Measurements from ENCODE around the gene MRC1. TPM values are rescaled to one million over a fixed set of nuclear protein-coding genes. Genes with fewer than 3 reads are reported as not detected.

Gene MRC1
- total RNA-seq, 1 donor from 2014 or later = 26.7 TPM

GRCh38 chr10:17793823-17794644 lies 15.1 kb upstream of the MRC1 start:
- DNase-seq (no peak), ATAC-seq (no peak)
- intact Hi-C loops (cut with micrococcal nuclease) = no loop called here

DNA sequence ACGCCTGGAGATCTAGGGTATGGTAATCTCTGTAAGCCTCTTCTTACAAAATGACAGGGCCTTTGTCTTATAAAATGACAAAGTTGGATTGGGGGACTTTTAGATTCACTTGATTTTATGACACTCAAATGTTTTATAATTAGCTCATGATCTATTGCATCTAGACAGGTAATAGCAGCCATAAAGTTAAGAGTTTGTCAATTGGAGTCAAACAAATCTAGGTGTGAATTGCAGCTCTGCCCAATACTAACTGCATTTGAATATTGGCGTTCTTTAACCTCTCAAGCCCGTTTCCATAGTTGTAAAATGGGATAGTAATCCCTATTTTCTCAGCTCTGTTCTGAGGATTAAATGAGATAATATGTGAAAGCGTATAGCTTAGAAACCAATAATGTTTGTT lies 14.1 kb upstream of the MRC1 start:
- intact Hi-C loops (cut with micrococcal nuclease) = no loop called here
- DNase-seq (no peak), ATAC-seq (no peak)

DNA sequence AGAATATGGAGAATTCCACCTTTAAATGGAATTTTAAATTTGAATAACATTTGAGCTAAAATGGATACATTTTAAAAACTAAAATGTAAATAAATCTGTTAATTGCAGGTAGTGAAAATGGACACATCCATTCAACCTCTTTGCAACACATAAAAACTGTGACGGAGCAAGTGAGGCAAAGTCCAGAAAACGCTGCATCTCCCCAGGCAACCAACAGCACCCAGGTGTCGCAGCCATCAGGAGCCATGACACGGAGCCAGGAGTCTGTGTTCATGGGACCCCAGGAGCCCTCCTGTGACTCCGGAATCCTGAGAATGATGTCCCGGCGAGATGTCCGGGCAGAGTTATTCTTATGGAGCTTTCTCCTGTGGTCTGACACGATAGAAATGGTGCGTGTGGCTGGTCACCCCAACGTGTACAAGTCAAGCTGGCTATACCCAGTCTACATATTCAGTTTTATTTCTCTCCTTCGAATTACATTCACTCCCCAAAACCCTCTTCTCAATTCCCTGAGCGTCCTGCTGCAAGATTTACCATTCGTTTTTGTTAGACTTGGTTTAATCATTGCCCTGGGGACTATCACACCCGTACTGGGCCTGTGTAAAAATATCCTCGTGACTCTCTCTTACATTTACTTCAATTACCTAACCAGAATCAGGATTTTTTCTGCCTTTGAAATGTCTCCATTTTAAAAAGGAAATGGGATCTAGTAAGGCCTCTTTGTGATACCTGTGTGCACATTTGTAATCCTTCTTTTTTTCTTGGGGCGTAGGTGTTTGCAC lies 13.1 kb upstream of the MRC1 start:
- DNase-seq (no peak), ATAC-seq (no peak)
- intact Hi-C loops (cut with micrococcal nuclease) = no loop called here

GRCh38 chr10:17801507-17801906 lies 7.6 kb upstream of the MRC1 start:
- intact Hi-C loops (cut with micrococcal nuclease) = no loop called here
- ATAC-seq (no peak), DNase-seq (no peak)

- ATAC-seq (no peak), DNase-seq (no peak)
- intact Hi-C loops (cut with micrococcal nuclease) = no loop called here
Measured at GRCh38 chr10:17802350-17802749, 6.8 kb upstream of the MRC1 start.

DNA sequence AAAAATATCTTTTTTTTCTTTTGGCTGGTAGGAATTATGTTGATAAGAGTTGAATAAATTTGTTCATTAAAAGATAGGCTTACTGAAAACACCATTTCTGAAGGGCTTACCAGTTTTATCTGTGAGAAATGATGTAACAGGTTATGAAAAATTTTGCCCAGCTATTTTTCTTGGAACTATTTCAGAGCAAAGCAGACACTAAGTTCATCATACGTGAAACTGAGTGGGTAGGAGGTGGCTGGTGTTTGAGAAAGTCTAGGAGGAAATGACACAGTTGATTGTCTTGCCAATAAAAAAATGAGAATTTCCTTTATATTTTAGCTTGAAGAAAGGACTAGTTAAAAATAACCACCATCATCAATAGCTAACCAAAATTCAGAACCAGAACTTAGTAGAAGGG lies 6.2 kb upstream of the MRC1 start:
- intact Hi-C loops (cut with micrococcal nuclease) = no loop called here
- DNase-seq (no peak), ATAC-seq (no peak)

DNA sequence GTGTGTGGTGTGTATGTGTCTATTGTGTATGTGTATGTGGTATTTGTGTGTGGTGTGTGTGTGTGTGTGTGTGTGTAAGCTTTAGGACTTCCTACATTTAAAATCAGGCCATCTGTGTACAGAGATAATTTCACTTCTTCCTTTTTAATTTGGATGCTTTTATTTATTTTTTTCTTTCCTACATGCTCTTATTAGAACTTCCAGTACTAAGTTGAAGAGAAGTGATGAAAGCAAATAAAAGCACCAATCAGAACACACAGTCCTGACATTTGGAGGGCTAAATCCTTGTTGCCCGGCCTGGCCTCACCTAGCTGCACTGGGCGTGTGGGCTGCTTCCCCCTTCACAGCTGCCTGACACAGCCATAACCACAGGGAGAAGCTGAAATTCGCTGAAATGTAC lies 3.8 kb upstream of the MRC1 start:
- ATAC-seq = peak; percentile 44
- no peak for DNase-seq
- intact Hi-C loops (cut with micrococcal nuclease) = no loop called here

GRCh38 chr10:17805921-17806577 lies 3.1 kb upstream of the MRC1 start:
- intact Hi-C loops (cut with micrococcal nuclease) = no loop called here
- DNase-seq (no peak), ATAC-seq (peak; percentile 58)

- DNase-seq (no peak), ATAC-seq (no peak)
- intact Hi-C loops (cut with micrococcal nuclease) = no loop called here
Measured at GRCh38 chr10:17811146-17811865, 2.2 kb downstream of the MRC1 start.

- DNase-seq (no peak), ATAC-seq (no peak)
- intact Hi-C loops (cut with micrococcal nuclease) = no loop called here
Measured at GRCh38 chr10:17814973-17815372, 5.8 kb downstream of the MRC1 start.

- intact Hi-C loops (cut with micrococcal nuclease) = no loop called here
- ATAC-seq (no peak), DNase-seq (no peak)
Measured at GRCh38 chr10:17816199-17816598, 7.1 kb downstream of the MRC1 start.

DNA sequence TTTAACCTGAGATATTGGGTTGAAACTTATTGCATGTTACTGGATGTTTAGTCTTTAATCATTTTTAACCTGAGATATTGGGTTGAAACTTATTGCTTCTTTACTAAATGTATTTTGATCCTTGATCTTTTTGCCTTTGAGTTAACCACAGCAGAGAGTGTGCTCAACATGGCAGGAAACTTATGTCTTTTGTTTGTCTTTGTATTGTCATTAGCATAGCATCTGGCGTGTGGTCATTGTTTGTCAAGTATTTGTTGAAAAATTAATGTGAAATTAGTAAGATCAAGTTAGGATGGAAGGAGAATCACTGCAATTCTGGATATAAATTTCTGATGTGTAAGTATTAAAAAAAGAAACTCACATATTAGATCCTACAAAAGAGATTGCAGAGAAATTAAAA lies 8.2 kb downstream of the MRC1 start:
- DNase-seq (no peak), ATAC-seq (no peak)
- intact Hi-C loops (cut with micrococcal nuclease) = no loop called here

- intact Hi-C loops (cut with micrococcal nuclease) = no loop called here
- no peak for DNase-seq
Measured at GRCh38 chr10:17817790-17818189, 8.6 kb downstream of the MRC1 start.

DNA sequence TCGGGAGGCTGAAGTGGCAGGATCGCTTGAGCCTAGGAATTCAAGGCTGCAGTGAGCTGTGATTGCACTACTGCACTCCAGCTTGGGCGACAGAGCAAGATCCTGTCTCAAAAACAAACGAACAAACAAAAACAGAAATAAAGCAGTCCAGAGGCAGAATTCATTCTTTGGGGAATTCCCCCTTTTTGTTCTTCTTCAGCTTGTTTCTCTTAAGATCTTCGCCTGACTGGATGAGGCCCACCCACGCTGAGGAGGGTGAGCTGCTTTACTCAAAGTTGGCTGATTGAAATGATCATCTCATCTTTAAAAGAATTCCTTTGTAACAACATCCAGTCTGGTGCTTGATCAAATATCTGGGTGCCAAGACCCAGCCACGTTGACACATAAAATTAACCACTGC lies 10.7 kb downstream of the MRC1 start:
- intact Hi-C loops (cut with micrococcal nuclease) = no loop called here
- ATAC-seq = no peak
- no peak for DNase-seq

More at GRCh38 chr10:17817790-17818189, 8.6 kb downstream of the MRC1 start:
- no peak for ATAC-seq

DNA sequence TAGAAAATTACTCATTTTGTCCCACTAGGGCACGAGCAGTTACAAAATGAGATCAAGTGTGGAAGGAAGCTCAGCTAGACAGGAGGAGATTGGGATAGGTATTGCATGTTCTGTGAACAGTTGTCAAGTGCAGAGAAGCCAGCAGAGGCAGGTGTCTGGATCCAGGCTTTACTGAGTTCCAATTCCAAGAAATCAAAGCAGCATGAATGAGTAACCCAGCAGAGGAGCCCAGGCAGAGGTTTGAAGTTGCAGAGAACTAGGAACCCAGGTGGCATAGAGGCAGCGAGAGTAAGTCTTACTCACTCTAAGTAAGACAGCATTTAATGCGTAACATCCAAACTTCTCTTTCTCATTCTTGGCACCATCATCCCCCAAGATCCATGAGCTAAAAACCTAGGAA lies 11.8 kb downstream of the MRC1 start:
- intact Hi-C loops (cut with micrococcal nuclease) = no loop called here
- ATAC-seq (no peak), DNase-seq (no peak)

- DNase-seq = no peak
- intact Hi-C loops (cut with micrococcal nuclease) = no loop called here
- ATAC-seq = no peak
Measured at GRCh38 chr10:17821893-17822292, 12.7 kb downstream of the MRC1 start.

- no peak for ATAC-seq
- no peak for DNase-seq
- intact Hi-C loops (cut with micrococcal nuclease) = no loop called here
Measured at GRCh38 chr10:17831341-17831740, 22.2 kb downstream of the MRC1 start.

DNA sequence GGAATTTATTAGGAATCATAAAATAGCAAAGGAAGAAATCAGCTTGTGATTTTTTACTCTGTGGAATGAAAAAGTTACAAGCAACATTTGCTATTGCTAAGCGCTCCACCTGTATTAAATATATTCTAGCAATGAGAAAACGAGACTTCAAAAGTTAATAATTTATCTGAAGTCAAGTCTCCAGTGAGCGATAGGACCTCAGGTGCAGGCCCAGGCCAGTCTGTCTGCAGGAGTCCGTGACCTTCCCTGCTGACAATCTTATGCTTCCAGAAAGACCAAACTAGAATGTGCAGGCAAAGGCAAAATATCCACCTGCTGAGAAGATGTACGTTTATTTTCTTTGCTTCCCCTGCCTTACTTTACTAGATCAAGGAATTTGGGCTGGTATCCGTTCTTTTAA lies 22.7 kb downstream of the MRC1 start:
- ATAC-seq (no peak), DNase-seq (no peak)
- intact Hi-C loops (cut with micrococcal nuclease) = no loop called here

- intact Hi-C loops (cut with micrococcal nuclease) = no loop called here
- DNase-seq = no peak
- ATAC-seq = no peak
Measured at GRCh38 chr10:17833656-17834055, 24.5 kb downstream of the MRC1 start.

DNA sequence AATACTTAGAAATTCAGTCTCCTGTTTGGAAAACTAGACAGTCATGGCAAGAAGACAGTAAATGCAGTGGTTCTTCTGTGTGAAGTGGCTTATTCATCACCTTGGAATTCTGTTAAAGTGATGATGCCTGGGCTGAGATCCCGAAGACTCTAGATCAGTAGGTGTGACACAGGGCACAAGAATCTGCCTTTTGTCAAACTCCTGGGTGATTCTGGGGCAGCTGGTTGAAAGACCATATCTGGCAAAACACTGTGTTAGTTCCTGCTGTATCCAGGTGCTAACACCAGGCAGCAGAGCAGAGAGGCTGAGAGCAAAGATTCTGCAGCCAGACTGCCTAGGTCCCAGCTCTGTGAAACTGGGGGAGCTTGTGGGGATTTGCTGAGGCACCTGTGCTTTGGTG lies 26.5 kb downstream of the MRC1 start:
- intact Hi-C loops (cut with micrococcal nuclease) = no loop called here
- no peak for ATAC-seq
- no peak for DNase-seq

Data from left ventricle myocardium superior (tissue), 1 donor.